Activated CD8-positive, alpha-beta memory T cell treated with anti-CD3 and anti-CD28 coated beads, Interleukin-2, amount 50 U/mL, for 1 hour (primary cell): ENCODE measurements around the gene TLK1.
A peak's percentile ranks its signal among the peaks of the same experiment; 100 is the strongest.

Experiments
- DNase-seq: peaks from one replicate; pipeline ENCODE4 v3.0.0-alpha.2; 2020; ENCODE audit errors: extremely low read depth

The TLK1 gene

DNA sequence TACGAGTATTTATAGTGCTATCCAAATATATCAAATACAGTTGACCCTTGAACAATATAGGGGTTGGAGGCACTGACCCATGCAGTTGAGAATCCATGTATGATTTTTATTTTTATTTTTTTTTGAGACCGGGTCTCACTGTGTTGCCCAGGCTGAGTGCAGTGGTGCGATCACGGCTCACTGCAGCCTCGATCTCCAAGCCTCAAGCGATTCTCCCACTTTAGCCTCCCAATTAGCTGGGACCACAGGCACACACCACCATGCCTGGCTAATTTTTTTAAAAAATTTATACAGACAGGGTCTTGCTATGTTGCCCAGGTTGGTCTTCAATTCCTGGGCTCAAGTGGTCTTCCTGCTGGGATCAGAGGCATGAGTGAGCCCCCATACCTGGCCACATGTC lies 161.0 kb downstream of the TLK1 start:
- no peak for DNase-seq

DNA sequence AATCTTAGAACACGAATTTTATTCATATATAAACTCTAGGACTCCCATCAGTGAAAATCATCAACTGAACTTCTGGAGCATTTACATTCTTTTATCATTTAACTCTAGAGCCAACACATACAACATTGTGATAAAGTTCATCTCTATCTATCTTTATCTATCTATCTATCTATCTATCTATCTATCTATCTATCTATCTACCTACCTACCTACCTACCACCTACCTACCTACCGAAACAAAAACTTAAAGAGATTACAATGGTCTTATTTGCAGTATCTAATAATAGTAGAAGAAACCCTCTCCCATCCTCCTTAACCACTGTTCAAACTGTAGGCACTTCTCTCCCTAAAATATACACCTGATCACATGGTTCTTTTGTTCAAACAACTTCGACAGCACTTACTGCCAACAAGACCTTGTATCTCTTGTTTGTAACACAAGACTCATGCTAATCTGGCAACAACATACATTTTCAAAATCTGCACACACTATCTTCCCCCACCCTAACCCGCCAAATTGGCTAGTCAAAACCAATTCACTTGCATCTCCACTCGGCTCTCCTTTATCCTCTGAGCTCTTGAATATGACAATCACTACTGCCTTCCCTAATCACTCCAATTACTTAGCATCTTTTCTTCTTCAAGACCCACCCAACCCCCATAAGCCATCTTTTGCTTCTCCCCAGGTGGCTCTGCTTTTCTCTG lies 162.6 kb downstream of the TLK1 start:
- no peak for DNase-seq

DNA sequence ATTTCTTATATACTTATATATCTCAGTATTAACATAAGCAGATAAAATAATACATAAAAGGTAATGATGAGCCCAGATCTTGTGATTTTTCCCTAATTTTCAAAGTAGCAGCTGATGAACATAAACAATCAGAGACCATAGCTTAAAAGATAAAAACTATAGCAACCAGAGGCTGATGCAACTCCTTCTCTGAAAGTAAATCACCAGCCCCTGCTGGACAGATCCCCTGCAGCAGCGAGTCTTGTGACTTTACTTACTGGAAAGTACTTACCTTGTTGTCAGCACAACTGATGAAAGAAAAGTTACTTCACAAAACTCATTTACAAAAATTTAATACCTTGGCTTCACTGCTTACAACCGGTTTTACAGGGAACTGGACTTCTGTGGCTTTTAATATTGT lies 164.4 kb downstream of the TLK1 start:
- DNase-seq, result no peak

DNA sequence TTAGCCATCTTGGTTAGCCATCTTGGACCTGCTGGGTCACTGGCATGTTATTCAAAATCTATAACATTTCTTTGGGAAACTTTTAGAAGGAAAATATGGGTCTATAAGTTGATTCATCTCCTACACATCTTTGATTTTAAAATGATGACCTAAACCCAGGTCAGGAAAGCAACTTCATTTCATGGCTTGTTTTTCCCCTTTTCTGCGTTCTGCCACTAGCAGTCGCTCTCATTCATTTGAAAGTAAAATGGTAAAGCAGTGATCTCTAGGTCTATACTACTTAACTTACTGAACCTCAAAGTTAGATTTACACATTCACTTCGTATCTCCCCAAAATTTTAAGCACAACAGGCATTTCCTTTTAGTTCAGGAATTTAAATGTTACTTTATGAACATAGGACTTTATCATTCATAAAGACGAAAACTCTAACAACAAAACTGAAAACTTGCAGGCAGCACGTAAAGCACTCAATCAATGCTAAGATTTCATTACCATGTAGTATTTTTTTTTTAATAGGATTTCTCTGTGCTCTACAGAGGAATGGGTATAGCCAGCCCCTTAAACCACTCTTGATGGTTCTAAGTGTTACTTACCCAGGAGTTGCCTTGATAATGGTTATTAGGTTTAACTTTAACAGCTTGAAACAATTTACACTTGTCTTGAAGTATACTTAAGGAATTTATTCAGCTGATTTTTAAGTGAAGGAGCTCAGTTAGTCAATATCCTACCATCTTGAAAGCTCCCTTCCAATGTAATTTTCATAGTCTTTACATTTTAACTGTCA lies 169.1 kb downstream of the TLK1 start:
- no peak for DNase-seq

DNA sequence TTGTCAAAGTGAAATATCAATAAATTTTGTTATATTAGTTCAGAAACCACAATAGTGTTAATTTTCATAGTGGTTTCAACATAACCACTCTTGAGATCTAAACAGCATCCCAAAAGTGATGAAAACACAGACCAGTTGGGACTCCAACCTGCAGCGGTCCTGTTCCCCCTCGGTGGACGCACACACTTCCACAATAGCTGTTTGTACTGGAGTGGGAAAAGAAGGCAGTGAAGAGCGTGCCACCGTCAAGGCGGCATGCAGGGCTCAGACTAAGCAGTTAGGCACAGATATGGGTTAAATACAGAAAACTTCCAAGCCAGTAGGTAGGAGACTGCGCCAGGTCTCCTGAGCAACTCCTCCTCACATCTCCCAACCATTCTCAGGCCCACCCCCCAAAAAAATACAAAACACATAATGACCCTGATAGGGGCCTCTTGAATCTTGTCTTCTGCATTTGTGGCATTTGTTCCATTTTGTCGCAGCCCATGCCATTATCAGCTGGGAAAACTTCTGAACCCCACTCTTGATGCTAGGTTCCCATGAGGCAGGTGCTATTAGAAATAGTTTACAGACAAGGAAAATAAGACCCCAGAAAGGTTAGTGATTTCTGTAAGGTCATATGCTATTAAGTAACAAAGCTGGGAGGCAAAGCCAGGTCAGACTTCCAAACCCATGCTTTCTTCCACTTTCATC lies 174.0 kb downstream of the TLK1 start:
- DNase-seq, result no peak

GRCh38 chr2:170985407-170985806 lies 175.3 kb downstream of the TLK1 start:
- DNase-seq, result no peak

DNA sequence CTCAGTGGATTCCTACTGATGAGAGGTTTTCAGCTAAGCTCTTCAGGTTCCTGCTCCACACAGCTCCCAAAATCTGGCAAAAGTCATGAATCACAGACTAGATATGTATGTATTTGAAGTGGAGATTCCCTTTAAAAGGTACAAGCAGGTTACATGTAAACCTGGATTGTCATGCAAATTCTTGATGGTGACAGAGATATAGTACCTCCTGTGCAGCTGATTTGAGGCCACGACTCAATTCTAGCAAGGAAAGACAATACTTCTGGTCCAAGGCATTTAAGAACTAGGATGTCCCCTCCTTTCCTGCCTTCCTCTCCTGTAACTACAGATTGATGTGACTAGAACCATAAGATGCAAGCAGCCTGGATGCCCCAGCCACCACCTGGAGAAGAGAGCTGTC lies 176.6 kb downstream of the TLK1 start:
- DNase-seq, result no peak

- no peak for DNase-seq
These were observed 184.8 kb downstream of the TLK1 start for GRCh38 chr2:170975943-170976270.

GRCh38 chr2:170975127-170975942 lies 185.4 kb downstream of the TLK1 start:
- DNase-seq, result no peak

- DNase-seq, result no peak
These were observed 186.2 kb downstream of the TLK1 start for GRCh38 chr2:170974304-170974993.

DNA sequence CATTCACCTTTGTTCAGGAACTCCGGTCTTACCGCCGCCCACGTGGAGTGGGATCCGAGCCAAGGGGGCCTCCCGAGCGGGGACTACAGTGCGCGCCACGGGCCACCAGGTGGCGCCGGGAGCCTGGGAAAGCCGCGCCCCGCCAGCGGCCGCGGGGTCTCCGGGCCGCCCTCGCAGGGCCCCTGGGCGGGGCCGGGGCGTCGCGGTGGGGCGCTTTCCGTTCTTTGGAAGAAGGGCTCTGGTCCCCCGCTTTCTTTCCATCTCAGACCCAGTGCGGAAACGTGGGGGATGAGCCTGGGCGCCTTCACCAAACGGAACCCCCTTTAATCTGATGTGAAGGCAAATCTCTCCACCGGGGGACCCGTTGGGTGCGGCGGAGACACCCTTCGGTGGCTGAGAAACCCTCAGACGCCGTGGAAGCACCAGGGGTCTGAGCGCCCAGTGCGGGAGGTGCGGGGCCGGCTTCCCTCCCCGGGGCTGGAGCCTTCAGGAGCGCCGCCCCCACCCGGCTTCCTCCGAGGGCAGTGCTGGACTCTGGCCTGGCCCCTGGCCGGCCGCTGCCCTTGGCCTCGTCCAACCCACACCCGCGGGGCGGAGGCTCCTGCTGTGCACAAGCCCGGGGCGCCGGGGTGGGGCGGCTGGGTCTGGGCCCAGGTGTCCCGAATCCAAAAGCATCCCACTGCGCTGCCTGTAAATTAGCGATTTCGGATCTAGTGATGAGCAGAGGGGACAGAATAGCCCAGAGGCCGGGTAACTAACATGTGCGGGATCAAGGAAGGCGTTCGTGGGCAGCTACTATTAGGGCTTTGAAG lies 187.0 kb downstream of the TLK1 start:
- peak; percentile 61 for DNase-seq

DNA sequence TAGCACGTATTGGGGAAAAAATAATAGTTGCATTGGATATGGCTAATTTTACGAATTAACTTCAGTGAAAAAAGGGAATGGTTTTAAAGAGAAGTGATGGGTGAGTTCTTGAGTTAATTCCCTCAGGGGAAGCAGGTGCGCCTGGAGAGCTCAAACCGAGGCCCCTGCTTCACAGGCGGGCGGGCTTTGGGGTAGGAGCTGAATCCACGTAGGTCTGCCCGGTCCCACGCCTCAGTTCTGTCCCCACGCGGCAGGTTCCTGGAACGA lies 187.5 kb downstream of the TLK1 start:
- no peak for DNase-seq

GRCh38 chr2:170972296-170973224 lies 188.1 kb downstream of the TLK1 start:
- no peak for DNase-seq

DNA sequence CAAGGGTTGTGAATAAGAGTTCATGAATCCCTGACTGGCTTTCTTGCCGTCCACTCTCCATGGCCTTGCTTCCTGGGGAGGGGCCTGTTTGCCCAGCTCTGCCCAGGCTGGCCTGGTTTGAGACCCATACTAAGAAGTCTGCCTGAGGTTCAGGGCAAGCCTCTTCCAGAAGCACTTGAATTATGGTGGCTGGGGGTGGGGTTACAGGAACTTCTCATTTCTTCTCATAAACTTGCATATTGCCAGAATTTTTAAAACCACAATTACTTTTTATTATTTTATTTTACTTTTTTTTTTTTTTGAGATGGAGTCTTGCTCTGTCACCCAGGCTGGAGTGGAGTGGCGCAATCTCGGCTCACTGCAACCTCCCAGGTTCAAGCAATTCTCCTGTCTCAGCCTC lies 189.6 kb downstream of the TLK1 start:
- no peak for DNase-seq

GRCh38 chr2:170969872-170970496 lies 190.7 kb downstream of the TLK1 start:
- no peak for DNase-seq

- DNase-seq, result no peak
These were observed 191.7 kb downstream of the TLK1 start for GRCh38 chr2:170969030-170969429.

DNA sequence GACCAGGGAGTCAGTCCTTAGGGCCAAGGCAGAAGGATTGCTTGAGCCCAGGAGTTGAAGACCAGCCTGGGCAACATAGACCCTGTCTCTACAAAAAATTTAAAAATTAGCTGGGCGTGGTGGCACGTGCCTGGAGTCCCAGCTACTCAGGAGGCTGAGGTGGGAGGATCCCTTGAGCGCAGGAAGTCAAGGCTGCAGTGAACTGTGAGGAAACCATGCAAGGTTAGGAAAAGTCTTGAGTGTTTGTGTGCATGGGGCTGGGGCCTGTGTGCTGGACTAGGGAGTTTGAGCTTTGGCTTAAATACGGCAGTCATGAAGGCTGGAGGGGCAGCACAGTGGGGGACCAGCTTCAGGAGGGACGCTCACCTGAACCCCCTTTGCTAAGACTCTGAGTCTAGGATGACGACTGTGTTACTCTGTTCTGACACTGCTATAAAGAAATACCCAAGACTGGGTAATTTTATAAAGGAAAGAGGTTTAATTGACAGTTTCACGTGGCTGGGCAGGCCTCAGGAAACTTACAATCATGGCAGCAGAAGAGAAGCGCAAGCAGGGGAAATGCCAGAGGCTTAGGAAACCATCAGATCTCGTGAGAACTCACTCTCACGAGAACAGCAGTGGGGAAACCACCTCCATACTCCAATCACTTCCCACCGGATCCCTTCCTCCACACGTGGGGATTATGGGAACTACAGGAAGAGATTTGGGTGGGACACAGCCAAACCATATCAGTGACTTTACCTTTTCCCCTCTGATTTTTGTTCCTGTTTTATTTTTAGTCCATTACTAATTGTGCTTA lies 192.3 kb downstream of the TLK1 start:
- no peak for DNase-seq

DNA sequence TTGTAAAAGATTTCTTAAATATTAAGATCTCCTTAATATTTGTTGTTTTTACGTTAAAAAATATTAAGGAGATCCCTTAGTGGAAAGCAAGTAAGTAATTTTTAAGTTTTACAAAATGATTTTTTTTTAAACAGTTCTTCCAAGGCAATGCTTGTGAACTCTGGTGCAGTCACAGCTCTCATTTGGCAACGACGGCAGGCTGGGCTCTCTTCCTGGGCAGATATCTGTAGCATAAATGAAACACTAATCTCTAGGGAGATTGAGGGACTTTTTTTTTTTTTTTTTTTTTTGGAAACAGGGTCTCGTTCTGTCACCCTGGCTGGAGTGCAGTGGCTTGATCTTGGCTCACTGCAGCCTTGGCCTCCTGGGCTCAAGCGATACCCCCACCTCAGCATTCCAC lies 193.1 kb downstream of the TLK1 start:
- DNase-seq, result no peak
